B cell (primary cell): ENCODE measurements around the gene CD44.

Experiments used
- EZH2 ChIP-seq: IDR thresholded peaks from 2 replicates; pipeline ENCODE4 v1.6.1; 2012; ENCODE audit warnings: borderline replicate concordance, low read depth, mild to moderate bottlenecking, moderate library complexity, low read length; ENCODE audit not compliant: insufficient read depth, poor library complexity, severe bottlenecking
- TF ChIP-seq, protein P1 (sequence below): fragments of 200-600 bp; IDR thresholded peaks from one replicate; pipeline ENCODE4 v1.8.0; 2022; ENCODE audit warnings: antibody characterized with exemption, mild to moderate bottlenecking

DNA sequence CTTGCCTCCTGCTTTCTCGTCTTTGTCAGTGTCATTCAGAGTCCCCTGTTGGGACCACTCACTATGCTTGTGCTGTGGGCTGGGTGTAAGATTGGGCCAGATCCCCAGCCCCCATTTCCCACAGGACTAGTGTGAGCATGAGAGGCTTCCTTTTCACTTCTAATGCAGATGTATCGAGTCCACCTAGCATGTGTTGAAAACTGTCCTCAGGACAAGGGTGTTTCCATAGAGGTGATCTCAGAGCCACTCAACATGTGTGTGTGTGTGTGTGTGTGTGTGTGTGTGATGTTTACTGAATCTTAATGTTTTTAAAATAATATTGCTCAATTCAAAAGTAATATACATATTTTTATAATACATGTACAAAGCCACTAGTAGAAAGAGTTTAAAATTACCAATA, 11.4 kb upstream of the CD44 start:
- TF ChIP-seq, protein P1, sequence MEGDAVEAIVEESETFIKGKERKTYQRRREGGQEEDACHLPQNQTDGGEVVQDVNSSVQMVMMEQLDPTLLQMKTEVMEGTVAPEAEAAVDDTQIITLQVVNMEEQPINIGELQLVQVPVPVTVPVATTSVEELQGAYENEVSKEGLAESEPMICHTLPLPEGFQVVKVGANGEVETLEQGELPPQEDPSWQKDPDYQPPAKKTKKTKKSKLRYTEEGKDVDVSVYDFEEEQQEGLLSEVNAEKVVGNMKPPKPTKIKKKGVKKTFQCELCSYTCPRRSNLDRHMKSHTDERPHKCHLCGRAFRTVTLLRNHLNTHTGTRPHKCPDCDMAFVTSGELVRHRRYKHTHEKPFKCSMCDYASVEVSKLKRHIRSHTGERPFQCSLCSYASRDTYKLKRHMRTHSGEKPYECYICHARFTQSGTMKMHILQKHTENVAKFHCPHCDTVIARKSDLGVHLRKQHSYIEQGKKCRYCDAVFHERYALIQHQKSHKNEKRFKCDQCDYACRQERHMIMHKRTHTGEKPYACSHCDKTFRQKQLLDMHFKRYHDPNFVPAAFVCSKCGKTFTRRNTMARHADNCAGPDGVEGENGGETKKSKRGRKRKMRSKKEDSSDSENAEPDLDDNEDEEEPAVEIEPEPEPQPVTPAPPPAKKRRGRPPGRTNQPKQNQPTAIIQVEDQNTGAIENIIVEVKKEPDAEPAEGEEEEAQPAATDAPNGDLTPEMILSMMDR = no peak
- no peak for TF ChIP-seq EZH2
